GM12878 (cell line): Measurements from ENCODE around the gene ETV2. TPM values are rescaled to one million over a fixed set of nuclear protein-coding genes. Genes with fewer than 3 reads are reported as not detected.

Experiments
- BHLHE40 ChIP-seq, 2 experiments: fragments of 450-650 bp in 1 of 2; IDR thresholded peaks; 2 replicates each; pipeline ENCODE4 v1.6.1; 2011 to 2017; ENCODE audit warnings: low read depth in 2 of 2, borderline replicate concordance in 1 of 2, improper control_type of control experiment in 1 of 2, low read length in 1 of 2, mild to moderate bottlenecking in 1 of 2
- CREM ChIP-seq: IDR thresholded peaks from 2 replicates; pipeline ENCODE4 v1.6.1; 2014; ENCODE audit warnings: antibody characterized with exemption, low read depth
- GATAD2B ChIP-seq: fragments of 450-650 bp; conservative IDR thresholded peaks from 2 replicates; pipeline ENCODE4 v1.6.1; 2017; ENCODE audit warnings: low read depth, mild to moderate bottlenecking, moderate library complexity
- JUNB ChIP-seq: IDR thresholded peaks from 2 replicates; pipeline ENCODE4 v1.6.1; 2016; ENCODE audit warnings: antibody characterized with exemption, mild to moderate bottlenecking
- NFXL1 ChIP-seq: fragments of 450-650 bp; IDR thresholded peaks from 2 replicates; pipeline ENCODE4 v1.6.1; 2017; ENCODE audit warnings: antibody characterized with exemption, mild to moderate bottlenecking, borderline replicate concordance
- NR2C1 ChIP-seq: fragments of 450-650 bp; IDR thresholded peaks from 2 replicates; pipeline ENCODE4 v1.6.1; 2017; ENCODE audit warnings: antibody characterized with exemption, mild to moderate bottlenecking, moderate library complexity
- PAX5 ChIP-seq: IDR thresholded peaks from 2 replicates; pipeline ENCODE4 v1.6.1; 2011; ENCODE audit warnings: low read depth, low read length, borderline replicate concordance
- RAD21 ChIP-seq: IDR thresholded peaks from 2 replicates; pipeline ENCODE4 v1.6.1; 2011; ENCODE audit warnings: mild to moderate bottlenecking, low read depth, low read length, moderate library complexity; ENCODE audit not compliant: insufficient read depth
- SMC3 ChIP-seq: IDR thresholded peaks from 2 replicates; pipeline ENCODE4 v1.6.1; 2011; ENCODE audit warnings: low read length, improper control_type of control experiment, borderline replicate concordance
- SRF ChIP-seq, 2 experiments: IDR thresholded peaks; 2 replicates each; pipeline ENCODE4 v1.6.1; 2011; ENCODE audit warnings: low read depth in 2 of 2, low read length in 2 of 2, mild to moderate bottlenecking in 1 of 2, moderate library complexity in 1 of 2
- ZNF207 ChIP-seq: fragments of 450-650 bp; IDR thresholded peaks from 2 replicates; pipeline ENCODE4 v1.6.1; 2014; ENCODE audit warnings: antibody characterized with exemption, mild to moderate bottlenecking, borderline replicate concordance
- ZNF217 ChIP-seq: fragments of 450-650 bp; IDR thresholded peaks from 2 replicates; pipeline ENCODE4 v1.6.1; 2017; ENCODE audit warnings: antibody characterized with exemption, mild to moderate bottlenecking
- ZNF24 ChIP-seq: fragments of 450-650 bp; IDR thresholded peaks from 2 replicates; pipeline ENCODE4 v1.6.1; 2017; ENCODE audit warnings: antibody characterized with exemption, mild to moderate bottlenecking
- ZZZ3 ChIP-seq: IDR thresholded peaks from 2 replicates; pipeline ENCODE4 v1.6.1; 2011; ENCODE audit warnings: low read depth; ENCODE audit not compliant: control insufficient read depth, insufficient read length
- polyA plus RNA-seq, 11 experiments: library from polyadenylated mRNA; depleted of rRNA in 4 of 11; unstranded in 6 of 11; stranded (reverse) in 5 of 11; fragments of >200 nt; fragmentation: Nextera tagmentation in 4 of 11; fragmentation: Illumina TruSeq in 1 of 11; extraction: Ambion mirVana in 4 of 11; extraction: Trizol in 1 of 11; gene quantifications; 1 replicate in 1 of 11; 2 replicates in 10 of 11; pipeline versions ENCODE4 v1.2.1 to v1.2.3, GENCODE V29; 2011 to 2016; ENCODE audit warnings: inconsistent platforms in 2 of 11, missing spikeins in 2 of 11, low read depth in 1 of 11
- total RNA-seq, 4 experiments: library from RNA; depleted of rRNA in 3 of 4; stranded (reverse); fragments of >200 nt in 3 of 4; fragmentation: Illumina TruSeq in 1 of 4; extraction: Trizol in 1 of 4; gene quantifications; 2 replicates each; pipeline versions ENCODE4 v1.2.1 to v1.2.3, GENCODE V29; 2013 to 2021
- TF ChIP-seq, protein P1 (sequence below): IDR thresholded peaks from 2 replicates; pipeline ENCODE4 v1.6.1; 2012; ENCODE audit warnings: low read depth, low read length, improper control_type of control experiment
- TF ChIP-seq, protein P2 (sequence below): fragments of 450-650 bp; IDR thresholded peaks from 2 replicates; pipeline ENCODE4 v1.6.1; 2016; ENCODE audit warnings: mild to moderate bottlenecking
- TF ChIP-seq, protein P3 (sequence below): IDR thresholded peaks from 2 replicates; pipeline ENCODE4 v1.6.1; 2012; ENCODE audit warnings: low read length, inconsistent platforms
- TF ChIP-seq, protein P4 (sequence below): fragments of 450-650 bp; IDR thresholded peaks from 2 replicates; pipeline ENCODE4 v1.6.1; 2016; ENCODE audit warnings: mild to moderate bottlenecking
- TF ChIP-seq, protein P5 (sequence below): fragments of 450-650 bp; formaldehyde crosslinking; IDR thresholded peaks from 2 replicates; pipeline ENCODE4 v1.5.0; 2022; ENCODE audit warnings: mild to moderate bottlenecking, missing genetic modification characterization
- TF ChIP-seq, protein P6 (sequence below): fragments of 450-650 bp; IDR thresholded peaks from 2 replicates; pipeline ENCODE4 v1.6.1; 2014; ENCODE audit warnings: mild to moderate bottlenecking

Gene ETV2
- total and polyA plus RNA-seq, 10 of the 15 experiments (the other 5 are each of a cell fraction or from before 2014, with no cell fraction given), result 0.10 to 1.4 (median 0.54) TPM; not detected in 1

DNA sequence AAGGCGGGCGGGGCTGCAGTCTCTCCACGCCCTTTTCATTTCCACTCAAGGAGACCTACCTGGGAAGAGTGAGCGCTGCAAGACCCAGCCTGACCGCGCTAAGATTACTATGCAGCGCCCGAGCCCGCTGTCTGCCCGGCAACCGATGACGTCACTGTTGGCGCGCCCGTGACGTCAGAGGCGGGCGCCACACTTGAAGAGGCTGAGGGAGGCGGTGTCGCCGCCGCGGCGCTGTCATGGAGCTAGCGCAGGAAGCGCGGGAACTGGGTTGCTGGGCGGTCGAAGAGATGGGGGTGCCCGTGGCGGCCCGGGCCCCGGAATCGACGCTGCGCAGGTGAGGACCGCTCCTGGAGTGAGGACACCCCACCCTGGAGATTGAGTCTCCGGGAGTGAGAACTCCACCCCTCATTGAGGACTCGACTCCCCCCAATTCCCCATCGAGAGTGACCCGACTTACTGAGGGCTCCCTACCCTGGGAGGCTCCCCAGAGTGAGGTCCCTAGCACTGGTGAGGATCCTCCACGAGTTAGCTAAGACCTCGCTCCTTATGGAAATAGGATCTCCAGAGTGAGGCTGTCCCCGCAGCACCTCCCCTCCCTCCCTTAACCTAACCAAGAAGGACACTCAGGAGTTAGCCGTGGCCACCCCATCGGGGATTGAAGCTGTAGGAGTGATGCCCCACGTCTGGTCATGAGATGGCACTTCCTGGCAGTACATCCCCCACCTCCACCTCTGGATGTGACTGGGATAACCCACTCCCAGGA is 28.8 kb upstream of the ETV2 start, which contains the start of gene HAUS5 (continued):
- TF ChIP-seq ZZZ3 (no peak), SRF (IDR thresholded peaks at IDR 0.05; ENCODE audit: low read depth in 2 of 2, low read length in 2 of 2) (peak; percentile 56 to 92), ZNF24 (no peak), NR2C1 (no peak), PAX5 (peak; percentile 21; the same call in 1 of the 2 replicates), ZNF207 (0 out of 2 replicates have a peak, but pooled peaks have one; percentile 59), BHLHE40 (IDR thresholded peaks at IDR 0.05; ENCODE audit: borderline replicate concordance in 1 of 2, low read depth in 2 of 2, low read length in 1 of 2) (peak; percentile 72 to 89), ZNF217 (no peak), CREM (peak; percentile 100), JUNB (no peak), SMC3 (no peak), GATAD2B (no peak), RAD21 (no peak), NFXL1 (no peak)
- TF ChIP-seq, protein P1, sequence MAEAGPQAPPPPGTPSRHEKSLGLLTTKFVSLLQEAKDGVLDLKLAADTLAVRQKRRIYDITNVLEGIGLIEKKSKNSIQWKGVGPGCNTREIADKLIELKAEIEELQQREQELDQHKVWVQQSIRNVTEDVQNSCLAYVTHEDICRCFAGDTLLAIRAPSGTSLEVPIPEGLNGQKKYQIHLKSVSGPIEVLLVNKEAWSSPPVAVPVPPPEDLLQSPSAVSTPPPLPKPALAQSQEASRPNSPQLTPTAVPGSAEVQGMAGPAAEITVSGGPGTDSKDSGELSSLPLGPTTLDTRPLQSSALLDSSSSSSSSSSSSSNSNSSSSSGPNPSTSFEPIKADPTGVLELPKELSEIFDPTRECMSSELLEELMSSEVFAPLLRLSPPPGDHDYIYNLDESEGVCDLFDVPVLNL, result peak; percentile 77
- TF ChIP-seq, protein P2, sequence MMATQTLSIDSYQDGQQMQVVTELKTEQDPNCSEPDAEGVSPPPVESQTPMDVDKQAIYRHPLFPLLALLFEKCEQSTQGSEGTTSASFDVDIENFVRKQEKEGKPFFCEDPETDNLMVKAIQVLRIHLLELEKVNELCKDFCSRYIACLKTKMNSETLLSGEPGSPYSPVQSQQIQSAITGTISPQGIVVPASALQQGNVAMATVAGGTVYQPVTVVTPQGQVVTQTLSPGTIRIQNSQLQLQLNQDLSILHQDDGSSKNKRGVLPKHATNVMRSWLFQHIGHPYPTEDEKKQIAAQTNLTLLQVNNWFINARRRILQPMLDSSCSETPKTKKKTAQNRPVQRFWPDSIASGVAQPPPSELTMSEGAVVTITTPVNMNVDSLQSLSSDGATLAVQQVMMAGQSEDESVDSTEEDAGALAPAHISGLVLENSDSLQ, result no peak; the same call in 1 of the 2 replicates
- TF ChIP-seq, protein P3, sequence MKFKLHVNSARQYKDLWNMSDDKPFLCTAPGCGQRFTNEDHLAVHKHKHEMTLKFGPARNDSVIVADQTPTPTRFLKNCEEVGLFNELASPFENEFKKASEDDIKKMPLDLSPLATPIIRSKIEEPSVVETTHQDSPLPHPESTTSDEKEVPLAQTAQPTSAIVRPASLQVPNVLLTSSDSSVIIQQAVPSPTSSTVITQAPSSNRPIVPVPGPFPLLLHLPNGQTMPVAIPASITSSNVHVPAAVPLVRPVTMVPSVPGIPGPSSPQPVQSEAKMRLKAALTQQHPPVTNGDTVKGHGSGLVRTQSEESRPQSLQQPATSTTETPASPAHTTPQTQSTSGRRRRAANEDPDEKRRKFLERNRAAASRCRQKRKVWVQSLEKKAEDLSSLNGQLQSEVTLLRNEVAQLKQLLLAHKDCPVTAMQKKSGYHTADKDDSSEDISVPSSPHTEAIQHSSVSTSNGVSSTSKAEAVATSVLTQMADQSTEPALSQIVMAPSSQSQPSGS, result no peak
- TF ChIP-seq, protein P4, sequence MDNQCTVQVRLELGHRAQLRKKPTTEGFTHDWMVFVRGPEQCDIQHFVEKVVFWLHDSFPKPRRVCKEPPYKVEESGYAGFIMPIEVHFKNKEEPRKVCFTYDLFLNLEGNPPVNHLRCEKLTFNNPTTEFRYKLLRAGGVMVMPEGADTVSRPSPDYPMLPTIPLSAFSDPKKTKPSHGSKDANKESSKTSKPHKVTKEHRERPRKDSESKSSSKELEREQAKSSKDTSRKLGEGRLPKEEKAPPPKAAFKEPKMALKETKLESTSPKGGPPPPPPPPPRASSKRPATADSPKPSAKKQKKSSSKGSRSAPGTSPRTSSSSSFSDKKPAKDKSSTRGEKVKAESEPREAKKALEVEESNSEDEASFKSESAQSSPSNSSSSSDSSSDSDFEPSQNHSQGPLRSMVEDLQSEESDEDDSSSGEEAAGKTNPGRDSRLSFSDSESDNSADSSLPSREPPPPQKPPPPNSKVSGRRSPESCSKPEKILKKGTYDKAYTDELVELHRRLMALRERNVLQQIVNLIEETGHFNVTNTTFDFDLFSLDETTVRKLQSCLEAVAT, result no peak
- TF ChIP-seq, protein P5, sequence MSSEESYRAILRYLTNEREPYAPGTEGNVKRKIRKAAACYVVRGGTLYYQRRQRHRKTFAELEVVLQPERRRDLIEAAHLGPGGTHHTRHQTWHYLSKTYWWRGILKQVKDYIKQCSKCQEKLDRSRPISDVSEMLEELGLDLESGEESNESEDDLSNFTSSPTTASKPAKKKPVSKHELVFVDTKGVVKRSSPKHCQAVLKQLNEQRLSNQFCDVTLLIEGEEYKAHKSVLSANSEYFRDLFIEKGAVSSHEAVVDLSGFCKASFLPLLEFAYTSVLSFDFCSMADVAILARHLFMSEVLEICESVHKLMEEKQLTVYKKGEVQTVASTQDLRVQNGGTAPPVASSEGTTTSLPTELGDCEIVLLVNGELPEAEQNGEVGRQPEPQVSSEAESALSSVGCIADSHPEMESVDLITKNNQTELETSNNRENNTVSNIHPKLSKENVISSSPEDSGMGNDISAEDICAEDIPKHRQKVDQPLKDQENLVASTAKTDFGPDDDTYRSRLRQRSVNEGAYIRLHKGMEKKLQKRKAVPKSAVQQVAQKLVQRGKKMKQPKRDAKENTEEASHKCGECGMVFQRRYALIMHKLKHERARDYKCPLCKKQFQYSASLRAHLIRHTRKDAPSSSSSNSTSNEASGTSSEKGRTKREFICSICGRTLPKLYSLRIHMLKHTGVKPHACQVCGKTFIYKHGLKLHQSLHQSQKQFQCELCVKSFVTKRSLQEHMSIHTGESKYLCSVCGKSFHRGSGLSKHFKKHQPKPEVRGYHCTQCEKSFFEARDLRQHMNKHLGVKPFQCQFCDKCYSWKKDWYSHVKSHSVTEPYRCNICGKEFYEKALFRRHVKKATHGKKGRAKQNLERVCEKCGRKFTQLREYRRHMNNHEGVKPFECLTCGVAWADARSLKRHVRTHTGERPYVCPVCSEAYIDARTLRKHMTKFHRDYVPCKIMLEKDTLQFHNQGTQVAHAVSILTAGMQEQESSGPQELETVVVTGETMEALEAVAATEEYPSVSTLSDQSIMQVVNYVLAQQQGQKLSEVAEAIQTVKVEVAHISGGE (CRISPR knock-in tag), result no peak
- TF ChIP-seq, protein P6, sequence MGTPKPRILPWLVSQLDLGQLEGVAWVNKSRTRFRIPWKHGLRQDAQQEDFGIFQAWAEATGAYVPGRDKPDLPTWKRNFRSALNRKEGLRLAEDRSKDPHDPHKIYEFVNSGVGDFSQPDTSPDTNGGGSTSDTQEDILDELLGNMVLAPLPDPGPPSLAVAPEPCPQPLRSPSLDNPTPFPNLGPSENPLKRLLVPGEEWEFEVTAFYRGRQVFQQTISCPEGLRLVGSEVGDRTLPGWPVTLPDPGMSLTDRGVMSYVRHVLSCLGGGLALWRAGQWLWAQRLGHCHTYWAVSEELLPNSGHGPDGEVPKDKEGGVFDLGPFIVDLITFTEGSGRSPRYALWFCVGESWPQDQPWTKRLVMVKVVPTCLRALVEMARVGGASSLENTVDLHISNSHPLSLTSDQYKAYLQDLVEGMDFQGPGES, result no peak
